Posterior cingulate gyrus (tissue), 11 donors: Measurements from ENCODE around the gene CT83.

Experiments used
- DNase-seq, 10 donors: peaks; one replicate each; pipeline versions ENCODE4 v3.0.0 to v3.0.0-alpha.2; 2020 to 2021; ENCODE audit warnings: mixed read lengths in 3 of 10
- intact Hi-C: fragments of 100-400 bp; cut with DNase I; formaldehyde crosslinking; loops from one replicate; pipeline ENCODE4 v1.15.1; 2023

The CT83 gene, protein sequence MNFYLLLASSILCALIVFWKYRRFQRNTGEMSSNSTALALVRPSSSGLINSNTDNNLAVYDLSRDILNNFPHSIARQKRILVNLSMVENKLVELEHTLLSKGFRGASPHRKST

DNA sequence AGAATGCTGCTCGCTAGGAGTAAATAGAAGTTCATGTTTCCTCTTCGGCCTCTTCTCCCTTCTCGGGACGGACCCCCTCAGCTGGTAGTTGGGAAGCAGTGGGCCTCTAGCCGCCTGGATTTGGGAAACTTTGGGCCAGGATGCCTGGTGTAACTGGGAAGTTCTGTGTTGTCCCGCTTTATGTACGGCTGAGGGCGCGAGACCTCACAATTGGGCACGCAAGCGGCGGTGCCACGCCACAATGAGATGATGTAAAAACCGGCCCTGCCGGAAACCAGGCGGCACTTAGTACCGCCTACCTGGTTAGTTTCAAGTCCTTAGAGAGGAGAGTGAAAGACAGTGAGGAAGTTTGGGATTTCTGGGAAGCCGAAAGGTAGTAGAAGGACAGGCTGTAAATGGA lies at the start of gene CT83:
CT83 (minus strand) TSS at position 155 of the 400 bp plus-strand sequence; CDS start at position 35, 120 bp downstream.
- intact Hi-C loops: no loop called here

DNA sequence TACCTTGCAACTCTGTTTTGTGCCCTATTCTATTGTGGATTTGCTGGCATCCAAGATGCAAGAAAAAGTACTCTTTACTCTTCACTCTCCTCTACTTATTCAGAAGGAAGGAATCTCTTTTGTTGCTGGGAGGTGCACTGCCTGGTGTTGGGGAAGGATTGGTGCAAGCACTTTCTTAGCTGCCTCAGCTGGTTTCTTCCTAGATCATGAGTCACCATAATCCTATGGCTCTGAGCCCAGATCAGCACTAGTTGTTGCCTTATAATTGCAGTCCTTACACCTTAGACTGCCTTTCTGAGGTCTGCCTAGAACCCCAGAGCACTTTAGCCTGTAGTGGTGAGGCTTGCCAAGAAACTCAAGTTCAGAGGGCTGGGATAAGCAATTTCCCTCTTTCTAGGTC lies 37.0 kb upstream of the CT83 start:
- DNase-seq: no peak
- intact Hi-C loops: no loop called here

More for the DNA sequence above, at the start of gene CT83:
- DNase-seq: peak in 3 of 10 donors; percentile 49 to 72 (median 57)

GRCh38 chrX:116493271-116493670 lies 30.5 kb upstream of the CT83 start:
- intact Hi-C loops: no loop called here
- no peak for DNase-seq

- DNase-seq: no peak
- intact Hi-C loops: no loop called here
These were observed 27.3 kb upstream of the CT83 start for GRCh38 chrX:116490104-116490503.

GRCh38 chrX:116480059-116480458 lies 17.3 kb upstream of the CT83 start:
- DNase-seq: no peak
- intact Hi-C loops: no loop called here

GRCh38 chrX:116449156-116449555 lies 13.6 kb downstream of the CT83 start:
- DNase-seq: no peak
- intact Hi-C loops: no loop called here

GRCh38 chrX:116436358-116436816 lies 26.4 kb downstream of the CT83 start, which contains the start of gene SLC6A14:
Gene SLC6A14, plus strand, starts transcription at chrX:116436606. Its CDS starts 104 bp downstream, at chrX:116436710.
- DNase-seq: peak in 2 of 10 donors; percentile 27 to 61
- intact Hi-C loops: no loop called here

- DNase-seq: no peak
These were observed 27.2 kb downstream of the CT83 start for GRCh38 chrX:116435597-116435996.

GRCh38 chrX:116427978-116428377 lies 34.8 kb downstream of the CT83 start:
- intact Hi-C loops: no loop called here
- no peak for DNase-seq

More at GRCh38 chrX:116435597-116435996, 27.2 kb downstream of the CT83 start:
- intact Hi-C loops: no loop called here

- DNase-seq: no peak
- intact Hi-C loops: no loop called here
These were observed 44.8 kb downstream of the CT83 start for GRCh38 chrX:116417968-116418367.

DNA sequence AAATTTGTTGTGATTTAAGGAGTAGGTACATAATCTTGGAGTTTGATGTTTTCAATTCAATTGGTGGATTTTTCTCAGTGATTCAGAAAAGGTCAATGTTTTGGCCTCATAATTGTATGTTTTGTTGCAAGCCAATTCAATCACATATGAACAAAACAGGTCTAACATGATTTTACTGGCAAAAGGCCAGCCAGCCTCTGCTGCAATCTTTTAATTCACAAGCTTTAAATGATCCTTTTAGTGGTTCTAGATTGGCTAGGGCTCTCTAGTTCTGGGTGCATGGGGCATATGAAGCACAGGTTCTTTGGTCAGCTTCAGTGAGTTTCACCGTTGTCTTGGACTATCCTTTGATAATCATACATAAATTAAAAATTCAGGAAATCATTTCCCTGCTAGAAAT lies 45.6 kb downstream of the CT83 start:
- intact Hi-C loops: no loop called here
- no peak for DNase-seq

DNA sequence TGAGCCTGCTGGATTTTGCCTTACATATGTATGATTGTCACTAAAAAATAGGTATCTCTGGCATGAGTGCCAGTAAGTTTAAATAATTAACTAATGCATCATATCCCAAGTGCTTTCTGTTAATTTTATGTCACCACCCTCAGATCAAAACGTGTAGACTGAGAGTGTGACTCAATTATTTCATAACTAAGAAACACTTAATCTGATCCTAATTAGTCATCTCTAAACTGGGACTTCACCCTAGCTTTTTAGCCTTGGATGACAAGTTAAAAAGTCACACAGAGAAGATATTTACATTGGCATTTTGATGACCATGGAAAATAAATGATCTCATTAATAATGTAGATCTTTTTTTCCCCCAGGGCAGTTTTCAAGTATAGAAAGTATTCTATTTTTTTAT lies 49.5 kb downstream of the CT83 start:
- DNase-seq: no peak
- intact Hi-C loops: no loop called here
